GM12878 (cell line): ENCODE measurements around the gene RNF112. TPM values are rescaled to one million over a fixed set of nuclear protein-coding genes. Genes with fewer than 3 reads are reported as not detected.

ENCODE experiments used
- ATAC-seq: fragments of 200-7000 bp; cut with Tn5 transposase; 3 replicates; pipeline ENCODE4 v1.9.1; 2020; ENCODE audit warnings: mild to moderate bottlenecking, moderate library complexity
- BruUV-seq: library from RNA; stranded (reverse); fragments of 400-500 nt; replicated peaks from 2 replicates; lab custom pipeline; 2021; lab: Mats Ljungman, UMichigan
- CTCF ChIA-PET: fragments of 300-600 bp; sonication (Branson Sonifier 250); formaldehyde crosslinking; extraction: SDS; loops from one replicate; lab custom pipeline; 2021; ENCODE audit warnings: inconsistent platforms; lab: Yijun Ruan, JAX
- POLR2A ChIA-PET: fragments of 350-600 bp; formaldehyde crosslinking; extraction: SDS; loops from one replicate; lab custom pipeline; 2021; ENCODE audit warnings: inconsistent platforms; lab: Charles Lee
- RAD21 ChIA-PET: fragments of 300-600 bp; sonication (Branson Sonifier 250); formaldehyde crosslinking; loops from one replicate; lab custom pipeline; 2023; ENCODE audit warnings: antibody characterized with exemption; ENCODE audit not compliant: unreplicated experiment; lab: Charles Lee
- SMC1A ChIA-PET: fragments of 300-600 bp; sonication (Branson Sonifier 250); formaldehyde crosslinking; loops from one replicate; lab custom pipeline; 2023; ENCODE audit not compliant: unreplicated experiment, uncharacterized antibody; lab: Charles Lee
- DNase-seq: peaks from one replicate; pipeline ENCODE4 v3.0.0-alpha.2; 2011; ENCODE audit warnings: low read depth, low spot score
- FAIRE-seq: peaks from 3 replicates; lab custom pipeline; 2011; peaks lifted over from hg19 to GRCh38; lab: Jason Lieb, UNC
- H2AFZ ChIP-seq: 2 replicates; pipeline ENCODE4 v1.6.0; 2011; ENCODE audit warnings: low read depth, low read length, control low read depth; ENCODE audit not compliant: control insufficient read depth
- H3K27ac ChIP-seq: 2 replicates; pipeline ENCODE4 v1.5.1; 2011; ENCODE audit warnings: control low read depth; ENCODE audit not compliant: control insufficient read depth, insufficient read depth
- H3K27me3 ChIP-seq, 2 experiments: replicated peaks in 1 of 2; 2 replicates each; pipeline versions ENCODE4 v1.6.0 to v1.6.1; 2011; ENCODE audit warnings: low read length in 1 of 2; ENCODE audit not compliant: control insufficient read depth in 2 of 2, insufficient read depth in 2 of 2
- H3K36me3 ChIP-seq, 2 experiments: 2 replicates each; pipeline ENCODE4 v1.5.1; 2011; ENCODE audit warnings: low read length in 1 of 2; ENCODE audit not compliant: control insufficient read depth in 2 of 2, insufficient read depth in 2 of 2
- H3K4me1 ChIP-seq: 2 replicates; pipeline ENCODE4 v1.6.1; 2011; ENCODE audit warnings: mild to moderate bottlenecking, low read length, moderate library complexity, mixed read lengths; ENCODE audit not compliant: control insufficient read depth, insufficient read depth
- H3K4me2 ChIP-seq: 2 replicates; pipeline ENCODE4 v1.6.0; 2011; ENCODE audit warnings: control low read depth; ENCODE audit not compliant: control insufficient read depth, insufficient read depth
- H3K4me3 ChIP-seq: fragments of 200-600 bp; sonication (generic); 2 replicates; pipeline ENCODE4 v1.5.1; 2016
- H3K79me2 ChIP-seq: 2 replicates; pipeline ENCODE4 v1.6.0; 2011; ENCODE audit warnings: low read length; ENCODE audit not compliant: control insufficient read depth, insufficient read depth
- H3K9ac ChIP-seq: 2 replicates; pipeline ENCODE4 v1.8.0; 2011; ENCODE audit warnings: low read length, control low read depth, mixed read lengths; ENCODE audit not compliant: control insufficient read depth, insufficient read depth
- H3K9me3 ChIP-seq: replicated peaks from 3 replicates; pipeline ENCODE4 v1.5.1; 2011; ENCODE audit warnings: mild to moderate bottlenecking, low read length; ENCODE audit not compliant: control insufficient read depth, insufficient read depth
- H4K20me1 ChIP-seq: 2 replicates; pipeline ENCODE4 v1.6.0; 2011; ENCODE audit not compliant: control insufficient read depth, insufficient read depth
- BMI1 ChIP-seq: fragments of 450-650 bp; IDR thresholded peaks from 2 replicates; pipeline ENCODE4 v1.6.1; 2016; ENCODE audit warnings: mild to moderate bottlenecking, moderate library complexity, borderline replicate concordance
- BRCA1 ChIP-seq: IDR thresholded peaks from 2 replicates; pipeline ENCODE4 v1.6.1; 2011; ENCODE audit warnings: low read depth, low read length, improper control_type of control experiment
- CBX3 ChIP-seq: fragments of 200-600 bp; sonication (generic); IDR thresholded peaks from 2 replicates; pipeline ENCODE4 v1.6.1; 2016; ENCODE audit warnings: low read depth, borderline replicate concordance
- JUND ChIP-seq: IDR thresholded peaks from 2 replicates; pipeline ENCODE4 v1.6.1; 2012; ENCODE audit warnings: low read depth, mild to moderate bottlenecking, low read length, improper control_type of control experiment, moderate library complexity
- MEF2B ChIP-seq: fragments of 450-650 bp; IDR thresholded peaks from 2 replicates; pipeline ENCODE4 v1.6.1; 2018; ENCODE audit warnings: mild to moderate bottlenecking, moderate library complexity; ENCODE audit not compliant: partially characterized antibody, poor library complexity, severe bottlenecking
- NFXL1 ChIP-seq: fragments of 450-650 bp; IDR thresholded peaks from 2 replicates; pipeline ENCODE4 v1.6.1; 2017; ENCODE audit warnings: antibody characterized with exemption, mild to moderate bottlenecking, borderline replicate concordance
- NR2C2 ChIP-seq: IDR thresholded peaks from 2 replicates; pipeline ENCODE4 v1.6.1; 2011; ENCODE audit warnings: borderline replicate concordance, low read depth; ENCODE audit not compliant: control insufficient read depth, insufficient read length
- RB1 ChIP-seq: fragments of 450-650 bp; formaldehyde crosslinking; IDR thresholded peaks from 2 replicates; pipeline ENCODE4 v1.6.1; 2017; ENCODE audit warnings: mild to moderate bottlenecking, borderline replicate concordance
- SMAD5 ChIP-seq: IDR thresholded peaks from 2 replicates; pipeline ENCODE4 v1.6.1; 2016; ENCODE audit warnings: antibody characterized with exemption, low read depth
- SP1 ChIP-seq: IDR thresholded peaks from one replicate; pipeline ENCODE4 v1.6.1; 2011; ENCODE audit warnings: low read depth, low read length
- SREBF1 ChIP-seq: IDR thresholded peaks from 2 replicates; pipeline ENCODE4 v1.6.1; 2012; ENCODE audit warnings: mild to moderate bottlenecking, low read length
- YBX1 ChIP-seq: fragments of 450-650 bp; IDR thresholded peaks from 2 replicates; pipeline ENCODE4 v1.6.1; 2016; ENCODE audit warnings: antibody characterized with exemption
- ZNF384 ChIP-seq: IDR thresholded peaks from 2 replicates; pipeline ENCODE4 v1.6.1; 2012; ENCODE audit warnings: low read depth, mild to moderate bottlenecking, low read length, improper control_type of control experiment, borderline replicate concordance
- WGBS: methylation state at CpG from one replicate; pipeline ENCODE4 v1.1.6; 2016; ENCODE audit warnings: low lambda C conversion rate; ENCODE audit not compliant: insufficient replicate concordance, insufficient coverage; ENCODE audit errors: missing lambda C conversion rate; 5-methylcytosine and 5-hydroxymethylcytosine counted together
- in situ Hi-C: fragments of 300-500 bp; cut with MboI; formaldehyde crosslinking; loops from 9 replicates; pipeline ENCODE4 v1.14.3; 2018; ENCODE audit warnings: mixed read lengths
- intact Hi-C: fragments of 100-400 bp; cut with micrococcal nuclease; formaldehyde crosslinking; loops from one replicate; pipeline ENCODE4 v1.14.2; 2022; ENCODE audit not compliant: unreplicated experiment
- polyA plus RNA-seq, 11 experiments: library from polyadenylated mRNA; depleted of rRNA in 4 of 11; unstranded in 6 of 11; stranded (reverse) in 5 of 11; fragments of >200 nt; fragmentation: Nextera tagmentation in 4 of 11; fragmentation: Illumina TruSeq in 1 of 11; extraction: Ambion mirVana in 4 of 11; extraction: Trizol in 1 of 11; gene quantifications; 1 replicate in 1 of 11; 2 replicates in 10 of 11; pipeline versions ENCODE4 v1.2.1 to v1.2.3, GENCODE V29; 2011 to 2016; ENCODE audit warnings: inconsistent platforms in 2 of 11, missing spikeins in 2 of 11, low read depth in 1 of 11
- total RNA-seq, 4 experiments: library from RNA; depleted of rRNA in 3 of 4; stranded (reverse); fragments of >200 nt in 3 of 4; fragmentation: Illumina TruSeq in 1 of 4; extraction: Trizol in 1 of 4; gene quantifications; 2 replicates each; pipeline versions ENCODE4 v1.2.1 to v1.2.3, GENCODE V29; 2013 to 2021
- TF ChIP-seq, protein P1 (sequence below): fragments of 450-650 bp; IDR thresholded peaks from 2 replicates; pipeline ENCODE4 v1.6.1; 2016; ENCODE audit warnings: mild to moderate bottlenecking, moderate library complexity, borderline replicate concordance
- TF ChIP-seq, protein P2 (sequence below): IDR thresholded peaks from 2 replicates; pipeline ENCODE4 v1.6.1; 2012; ENCODE audit warnings: low read depth, low read length, improper control_type of control experiment
- TF ChIP-seq, protein P3 (sequence below): IDR thresholded peaks from 2 replicates; pipeline ENCODE4 v1.6.1; 2012; ENCODE audit warnings: low read depth, low read length, improper control_type of control experiment

RNF112 gene
- total and polyA plus RNA-seq, 10 of the 15 experiments (the other 5 are each of a cell fraction or from before 2014, with no cell fraction given), result not detected

DNA sequence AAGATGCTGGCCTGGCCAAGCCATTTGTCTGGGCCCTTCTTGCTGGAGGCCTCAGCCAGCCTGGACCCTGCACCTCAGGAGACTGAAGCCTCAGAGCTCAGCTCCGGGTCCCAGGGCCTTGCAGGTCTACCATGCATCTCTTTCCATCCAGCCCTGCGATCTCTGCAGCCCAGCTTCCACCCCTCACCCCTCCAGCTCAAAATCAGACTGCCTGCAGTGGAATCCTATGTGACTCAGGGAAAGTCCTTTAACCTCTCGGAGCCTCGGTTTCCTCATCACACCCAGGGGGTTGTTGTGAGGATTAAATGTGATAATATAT lies 45.6 kb upstream of the RNF112 start (continued):
- TF ChIP-seq, protein P1, sequence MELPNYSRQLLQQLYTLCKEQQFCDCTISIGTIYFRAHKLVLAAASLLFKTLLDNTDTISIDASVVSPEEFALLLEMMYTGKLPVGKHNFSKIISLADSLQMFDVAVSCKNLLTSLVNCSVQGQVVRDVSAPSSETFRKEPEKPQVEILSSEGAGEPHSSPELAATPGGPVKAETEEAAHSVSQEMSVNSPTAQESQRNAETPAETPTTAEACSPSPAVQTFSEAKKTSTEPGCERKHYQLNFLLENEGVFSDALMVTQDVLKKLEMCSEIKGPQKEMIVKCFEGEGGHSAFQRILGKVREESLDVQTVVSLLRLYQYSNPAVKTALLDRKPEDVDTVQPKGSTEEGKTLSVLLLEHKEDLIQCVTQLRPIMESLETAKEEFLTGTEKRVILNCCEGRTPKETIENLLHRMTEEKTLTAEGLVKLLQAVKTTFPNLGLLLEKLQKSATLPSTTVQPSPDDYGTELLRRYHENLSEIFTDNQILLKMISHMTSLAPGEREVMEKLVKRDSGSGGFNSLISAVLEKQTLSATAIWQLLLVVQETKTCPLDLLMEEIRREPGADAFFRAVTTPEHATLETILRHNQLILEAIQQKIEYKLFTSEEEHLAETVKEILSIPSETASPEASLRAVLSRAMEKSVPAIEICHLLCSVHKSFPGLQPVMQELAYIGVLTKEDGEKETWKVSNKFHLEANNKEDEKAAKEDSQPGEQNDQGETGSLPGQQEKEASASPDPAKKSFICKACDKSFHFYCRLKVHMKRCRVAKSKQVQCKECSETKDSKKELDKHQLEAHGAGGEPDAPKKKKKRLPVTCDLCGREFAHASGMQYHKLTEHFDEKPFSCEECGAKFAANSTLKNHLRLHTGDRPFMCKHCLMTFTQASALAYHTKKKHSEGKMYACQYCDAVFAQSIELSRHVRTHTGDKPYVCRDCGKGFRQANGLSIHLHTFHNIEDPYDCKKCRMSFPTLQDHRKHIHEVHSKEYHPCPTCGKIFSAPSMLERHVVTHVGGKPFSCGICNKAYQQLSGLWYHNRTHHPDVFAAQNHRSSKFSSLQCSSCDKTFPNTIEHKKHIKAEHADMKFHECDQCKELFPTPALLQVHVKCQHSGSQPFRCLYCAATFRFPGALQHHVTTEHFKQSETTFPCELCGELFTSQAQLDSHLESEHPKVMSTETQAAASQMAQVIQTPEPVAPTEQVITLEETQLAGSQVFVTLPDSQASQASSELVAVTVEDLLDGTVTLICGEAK, result no peak
- no peak for TF ChIP-seq ZNF384
- TF ChIP-seq NFXL1, result no peak

DNA sequence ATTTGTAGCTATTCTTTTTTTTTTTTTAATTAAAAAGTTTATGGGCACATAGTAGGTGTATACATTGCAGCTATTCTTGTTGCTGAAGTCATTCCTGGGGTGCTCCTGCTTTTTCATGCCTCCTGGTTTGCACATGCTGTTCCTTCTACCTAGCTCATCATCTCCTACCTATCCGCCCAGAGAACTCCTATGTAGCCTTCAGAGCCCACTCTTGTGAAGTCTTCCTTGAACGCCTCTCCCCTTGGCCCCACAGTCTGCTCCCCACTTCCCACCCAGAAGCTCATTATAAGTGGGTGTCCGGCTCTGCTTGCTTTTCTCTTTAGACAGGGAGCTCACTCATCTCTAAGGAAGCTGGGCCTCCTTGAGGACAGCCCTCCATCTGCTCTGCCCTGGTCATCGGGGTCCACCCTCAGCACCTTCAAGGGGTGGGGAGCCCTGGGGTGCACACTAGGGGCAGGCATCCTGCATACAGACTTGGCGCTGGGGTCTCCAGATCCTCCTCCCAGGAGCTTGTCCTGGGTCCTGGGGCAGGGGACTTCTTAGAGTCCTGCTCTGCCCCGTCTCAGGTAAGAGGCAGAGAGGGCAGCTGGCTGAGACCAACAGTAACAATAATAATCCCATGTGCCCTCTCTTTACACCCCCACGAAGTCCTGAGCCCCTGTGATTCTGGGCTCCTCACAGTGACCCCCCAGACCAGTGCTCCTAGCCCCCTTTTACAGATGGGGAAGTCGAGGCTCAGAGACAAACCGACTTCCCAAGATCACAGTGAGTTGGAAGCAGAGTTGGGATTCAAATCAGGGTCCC lies 45.0 kb upstream of the RNF112 start:
- Histone ChIP-seq H4K20me1 (no peaks in the 10 kb centered on the region), H3K27ac (no peak overlapping the region), H3K4me3 (no peak overlapping the region), H3K79me2 (no peaks in the 10 kb centered on the region), H2AFZ (no peak overlapping the region), H3K36me3 (no peaks in the 10 kb centered on the region), H3K27me3 (no peaks in the 10 kb centered on the region; a peak in 1 of 4 replicates), H3K9ac (no peak overlapping the region), H3K4me1 (peaks cover 19% of the 10 kb centered on the region), H3K4me2 (no peak overlapping the region), H3K9me3 (no peaks in the 10 kb centered on the region)
- DNase-seq (no peak), ATAC-seq (no peak), FAIRE-seq (no peak)
- WGBS, result 34% methylated on average over 9 of the region's 9 CpGs
- intact Hi-C loops (loop anchor here (10.0 kb wide), 1 partner anchor 279 kb away; the partner anchor contains the start of gene ALDH3A2), in situ Hi-C loops (loop anchor here (5.0 kb wide), 1 partner anchor 396 kb away; no protein-coding TSS in a partner anchor)
- CTCF ChIA-PET, result interaction anchor here (0.6 to 4.6 kb wide), 6 partner anchors 12 to 147 kb away, joined by 3 to 66 read pairs (median 3); partner anchors contain the start of gene MAPK7
- SMC1A ChIA-PET, result interaction anchor here (0.8 to 1.6 kb wide), 4 partner anchors 12 to 397 kb away, joined by 3 to 4 read pairs (median 4); partner anchors contain the start of gene MAPK7
- POLR2A ChIA-PET, result interaction anchor here (1.2 kb wide), 1 partner anchor 12 kb away, joined by 5 read pairs; the partner anchor contains the start of gene MAPK7
- no peak for TF ChIP-seq BRCA1
- TF ChIP-seq CBX3, result no peak
- no peak for TF ChIP-seq MEF2B
- no peak for TF ChIP-seq SREBF1
- TF ChIP-seq NR2C2, result no peak
- TF ChIP-seq, protein P2, sequence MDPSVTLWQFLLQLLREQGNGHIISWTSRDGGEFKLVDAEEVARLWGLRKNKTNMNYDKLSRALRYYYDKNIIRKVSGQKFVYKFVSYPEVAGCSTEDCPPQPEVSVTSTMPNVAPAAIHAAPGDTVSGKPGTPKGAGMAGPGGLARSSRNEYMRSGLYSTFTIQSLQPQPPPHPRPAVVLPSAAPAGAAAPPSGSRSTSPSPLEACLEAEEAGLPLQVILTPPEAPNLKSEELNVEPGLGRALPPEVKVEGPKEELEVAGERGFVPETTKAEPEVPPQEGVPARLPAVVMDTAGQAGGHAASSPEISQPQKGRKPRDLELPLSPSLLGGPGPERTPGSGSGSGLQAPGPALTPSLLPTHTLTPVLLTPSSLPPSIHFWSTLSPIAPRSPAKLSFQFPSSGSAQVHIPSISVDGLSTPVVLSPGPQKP, result no peak
- TF ChIP-seq, protein P3, sequence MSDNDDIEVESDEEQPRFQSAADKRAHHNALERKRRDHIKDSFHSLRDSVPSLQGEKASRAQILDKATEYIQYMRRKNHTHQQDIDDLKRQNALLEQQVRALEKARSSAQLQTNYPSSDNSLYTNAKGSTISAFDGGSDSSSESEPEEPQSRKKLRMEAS, result no peak
- no peak for TF ChIP-seq JUND
- no peak for TF ChIP-seq YBX1
- no peak for TF ChIP-seq SP1
- TF ChIP-seq RB1, result no peak
- TF ChIP-seq BMI1, result no peak
- no peak for TF ChIP-seq SMAD5
- RAD21 ChIA-PET, result interaction anchor here (0.9 to 4.4 kb wide), 3 partner anchors 12 to 400 kb away, joined by 3 to 35 read pairs (median 3); partner anchors contain the start of gene MAPK7
- no TSS peak for BruUV-seq
